Measurements from ENCODE around the gene KRTCAP2. TPM values are rescaled to one million over a fixed set of nuclear protein-coding genes. Genes with fewer than 3 reads are reported as not detected.

Gene KRTCAP2
- total RNA-seq, 1 experiment from 2014 or later: 179 TPM

DNA sequence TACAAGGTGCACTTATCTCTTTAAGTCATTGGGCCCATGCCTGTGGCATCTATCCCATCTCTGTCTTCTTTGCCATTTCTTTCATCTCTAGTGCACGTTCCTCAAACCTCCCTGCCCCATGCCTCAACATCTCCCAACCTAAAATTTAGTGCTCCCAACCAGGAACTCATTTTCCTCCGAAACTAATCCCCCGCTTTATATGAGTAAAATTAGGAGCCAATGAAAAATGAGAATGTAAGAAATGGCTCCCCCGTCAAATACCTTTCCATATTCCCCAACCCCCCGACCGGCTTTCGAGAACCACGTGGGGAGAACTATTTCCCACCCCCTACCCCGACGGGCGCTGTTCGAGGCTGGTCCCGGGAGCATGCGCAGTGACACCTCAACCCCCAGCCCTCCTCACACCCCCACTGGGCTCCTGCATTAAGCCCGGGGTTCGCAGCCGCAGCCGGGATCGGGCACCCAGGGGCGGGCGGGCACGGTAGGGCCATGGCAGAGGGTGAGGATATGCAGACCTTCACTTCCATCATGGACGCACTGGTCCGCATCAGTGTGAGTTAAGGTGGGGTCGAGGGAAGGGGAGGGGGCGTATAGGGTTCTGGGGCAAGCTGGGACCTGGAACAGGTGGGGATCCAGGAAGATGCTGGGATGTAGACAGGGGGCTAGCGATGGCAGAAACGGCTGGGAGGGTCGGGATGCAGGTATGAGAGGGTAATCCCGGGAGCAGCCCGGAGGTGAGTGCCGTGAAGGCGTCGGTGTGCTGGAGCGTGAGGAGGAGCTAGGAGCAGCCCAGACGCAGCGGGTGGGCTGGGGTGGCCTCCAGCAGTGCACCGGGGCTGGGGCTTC is 597 bp upstream of the KRTCAP2 start, which contains the start of gene TRIM46:
TRIM46 (plus strand) TSS at position 372 of the 846 bp plus-strand sequence; CDS start at position 490, 118 bp downstream.
- intact Hi-C loops (cut with micrococcal nuclease; ENCODE audit: unreplicated experiment): loop anchor here (10.0 kb wide), 2 partner anchors 151 to 421 kb away; partner anchors contain the start of gene RUSC1
- BruUV-seq (replicated peaks): no TSS peak
- peaks cover 24% of the 10 kb centered on the region for H3K4me1 ChIP-seq (ENCODE audit: insufficient read depth, low read length, poor library complexity, severe bottlenecking)
- H3K36me3 ChIP-seq (ENCODE audit: insufficient read depth, low read length, poor library complexity, severe bottlenecking): peaks cover 11% of the 10 kb centered on the region
- peak within 1 kb of the TSS; percentile 86 for H3K4me3 ChIP-seq (ENCODE audit: low read depth, low read length, poor library complexity, severe bottlenecking)
- no peak for TF ChIP-seq EZH2 (IDR thresholded peaks at IDR 0.05; ENCODE audit: borderline replicate concordance, low read depth, low read length, poor library complexity, severe bottlenecking)
- TF ChIP-seq, protein P1, sequence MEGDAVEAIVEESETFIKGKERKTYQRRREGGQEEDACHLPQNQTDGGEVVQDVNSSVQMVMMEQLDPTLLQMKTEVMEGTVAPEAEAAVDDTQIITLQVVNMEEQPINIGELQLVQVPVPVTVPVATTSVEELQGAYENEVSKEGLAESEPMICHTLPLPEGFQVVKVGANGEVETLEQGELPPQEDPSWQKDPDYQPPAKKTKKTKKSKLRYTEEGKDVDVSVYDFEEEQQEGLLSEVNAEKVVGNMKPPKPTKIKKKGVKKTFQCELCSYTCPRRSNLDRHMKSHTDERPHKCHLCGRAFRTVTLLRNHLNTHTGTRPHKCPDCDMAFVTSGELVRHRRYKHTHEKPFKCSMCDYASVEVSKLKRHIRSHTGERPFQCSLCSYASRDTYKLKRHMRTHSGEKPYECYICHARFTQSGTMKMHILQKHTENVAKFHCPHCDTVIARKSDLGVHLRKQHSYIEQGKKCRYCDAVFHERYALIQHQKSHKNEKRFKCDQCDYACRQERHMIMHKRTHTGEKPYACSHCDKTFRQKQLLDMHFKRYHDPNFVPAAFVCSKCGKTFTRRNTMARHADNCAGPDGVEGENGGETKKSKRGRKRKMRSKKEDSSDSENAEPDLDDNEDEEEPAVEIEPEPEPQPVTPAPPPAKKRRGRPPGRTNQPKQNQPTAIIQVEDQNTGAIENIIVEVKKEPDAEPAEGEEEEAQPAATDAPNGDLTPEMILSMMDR (conservative IDR thresholded peaks at IDR 0.05; ENCODE audit: low read depth, low read length): peak; percentile 15; the same call in 1 of the 2 replicates
- ChIA-PET POLR2A (ENCODE audit: low non-redundant PET) (no interaction called here), CTCF (interaction anchor here (0.6 to 3.9 kb wide), 9 partner anchors 20 to 189 kb away, joined by 3 to 45 read pairs (median 3); no protein-coding TSS in a partner anchor)
- DNase-seq (ENCODE audit: low spot score): peak; percentile 86
- no peaks in the 10 kb centered on the region for H3K27me3 ChIP-seq (replicated peaks; ENCODE audit: insufficient read depth, low read depth, low read length, poor library complexity)
- no peaks in the 10 kb centered on the region for H3K9me3 ChIP-seq (ENCODE audit: low read depth, low read length, poor library complexity, severe bottlenecking)
- peak within 1 kb of the TSS; percentile 90 for H3K27ac ChIP-seq (ENCODE audit: low read depth, low read length, poor library complexity, severe bottlenecking)

DNA sequence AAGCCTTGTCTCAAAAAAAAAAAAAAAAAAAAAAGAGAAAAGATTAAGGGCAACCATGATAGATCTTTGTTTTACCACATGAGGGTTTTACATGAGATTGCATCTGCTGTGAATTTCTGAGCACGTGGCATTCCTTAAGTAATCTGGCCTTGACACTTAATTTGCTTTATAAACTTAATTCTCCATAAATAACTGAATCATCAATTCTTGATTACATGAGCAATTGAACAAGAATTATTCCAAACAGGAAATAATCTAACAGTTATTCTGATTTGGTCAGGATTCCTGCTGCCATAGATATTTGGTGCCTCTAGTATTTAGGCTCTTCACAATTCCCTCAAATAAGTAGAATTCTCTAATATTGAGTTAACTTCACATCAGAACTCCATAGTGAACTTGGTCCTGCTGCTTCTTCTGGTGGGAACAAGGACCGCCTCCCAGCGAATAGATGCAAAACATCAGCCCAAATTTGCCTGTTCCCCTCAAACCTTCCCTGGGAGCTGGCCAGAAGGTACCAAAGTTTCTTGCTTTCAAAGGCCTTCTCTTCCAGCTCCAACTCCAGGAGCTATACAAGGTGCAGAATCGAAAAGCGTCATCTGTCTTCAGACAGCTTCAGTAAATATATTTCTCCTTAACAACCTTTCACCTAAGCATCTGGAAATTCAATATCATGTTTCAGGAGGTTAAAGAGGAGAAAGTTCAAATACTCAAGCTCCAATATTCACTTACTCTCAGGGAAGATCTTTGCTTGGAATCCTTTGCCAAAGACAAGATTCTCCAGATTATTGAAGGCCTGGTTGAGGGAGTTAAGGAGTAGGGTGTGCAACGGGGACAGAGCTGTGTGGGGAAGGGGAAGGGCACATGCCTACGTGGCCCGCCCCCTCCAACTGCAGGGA is 1.0 kb downstream of the KRTCAP2 start:
- peak overlapping the region; percentile 90 for H3K27ac ChIP-seq (ENCODE audit: low read depth, low read length, poor library complexity, severe bottlenecking)
- peak overlapping the region; percentile 86 for H3K4me3 ChIP-seq (ENCODE audit: low read depth, low read length, poor library complexity, severe bottlenecking)
- no peaks in the 10 kb centered on the region for H3K27me3 ChIP-seq (replicated peaks; ENCODE audit: insufficient read depth, low read depth, low read length, poor library complexity)
- CTCF ChIA-PET: interaction anchor here (0.5 to 3.8 kb wide), 4 partner anchors 35 to 407 kb away, joined by 3 to 45 read pairs (median 6); no protein-coding TSS in a partner anchor
- H3K9me3 ChIP-seq (ENCODE audit: low read depth, low read length, poor library complexity, severe bottlenecking): no peaks in the 10 kb centered on the region
- peaks cover 24% of the 10 kb centered on the region for H3K4me1 ChIP-seq (ENCODE audit: insufficient read depth, low read length, poor library complexity, severe bottlenecking)
- intact Hi-C loops (cut with micrococcal nuclease; ENCODE audit: unreplicated experiment): loop anchor here (10.0 kb wide), 2 partner anchors 153 to 423 kb away; partner anchors contain the start of gene RUSC1
- TF ChIP-seq, protein P1 (conservative IDR thresholded peaks at IDR 0.05; ENCODE audit: low read depth, low read length): no peak
- no peak for TF ChIP-seq EZH2 (IDR thresholded peaks at IDR 0.05; ENCODE audit: borderline replicate concordance, low read depth, low read length, poor library complexity, severe bottlenecking)
- peaks cover 7% of the 10 kb centered on the region for H3K36me3 ChIP-seq (ENCODE audit: insufficient read depth, low read length, poor library complexity, severe bottlenecking)
- POLR2A ChIA-PET (ENCODE audit: low non-redundant PET): no interaction called here
- DNase-seq (ENCODE audit: low spot score): no peak
- no TSS peak for BruUV-seq (replicated peaks)

DNA sequence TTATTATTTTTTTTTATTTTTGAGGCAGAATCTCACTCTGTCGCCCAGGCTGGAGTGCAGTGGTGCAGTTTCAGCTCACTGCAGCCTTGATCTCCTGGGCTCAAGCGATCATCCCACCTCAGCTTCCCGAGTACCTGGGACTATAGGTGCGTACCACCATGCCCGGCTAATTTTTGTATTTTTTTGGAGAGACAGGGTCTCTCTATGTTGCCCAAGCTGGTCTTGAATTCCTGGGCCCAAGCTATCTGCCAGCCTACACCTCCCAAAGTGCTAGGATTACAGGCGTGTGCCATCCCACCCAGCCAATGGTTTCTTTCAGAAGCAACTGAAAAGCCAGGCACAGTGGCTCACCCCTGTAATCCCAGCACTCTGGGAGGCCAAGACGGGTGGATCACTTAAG is 2.3 kb downstream of the KRTCAP2 start:
- intact Hi-C loops (cut with micrococcal nuclease; ENCODE audit: unreplicated experiment): loop anchor here (10.0 kb wide), 2 partner anchors 154 to 424 kb away; partner anchors contain the start of gene RUSC1
- TF ChIP-seq, protein P1 (conservative IDR thresholded peaks at IDR 0.05; ENCODE audit: low read depth, low read length): no peak
- no peak for TF ChIP-seq EZH2 (IDR thresholded peaks at IDR 0.05; ENCODE audit: borderline replicate concordance, low read depth, low read length, poor library complexity, severe bottlenecking)
- Histone ChIP-seq H3K9me3 (ENCODE audit: low read depth, low read length, poor library complexity, severe bottlenecking) (no peaks in the 10 kb centered on the region), H3K4me1 (ENCODE audit: insufficient read depth, low read length, poor library complexity, severe bottlenecking) (peaks cover 29% of the 10 kb centered on the region), H3K27ac (ENCODE audit: low read depth, low read length, poor library complexity, severe bottlenecking) (no peak overlapping the region), H3K27me3 (replicated peaks; ENCODE audit: insufficient read depth, low read depth, low read length, poor library complexity) (no peaks in the 10 kb centered on the region), H3K36me3 (ENCODE audit: insufficient read depth, low read length, poor library complexity, severe bottlenecking) (peaks cover 7% of the 10 kb centered on the region), H3K4me3 (ENCODE audit: low read depth, low read length, poor library complexity, severe bottlenecking) (no peak overlapping the region)
- POLR2A ChIA-PET (ENCODE audit: low non-redundant PET): interaction anchor here (0.7 kb wide), 1 partner anchor 538 kb away, joined by 5 read pairs; no protein-coding TSS in a partner anchor
- DNase-seq (ENCODE audit: low spot score): no peak
- no TSS peak for BruUV-seq (replicated peaks)
- CTCF ChIA-PET: interaction anchor here (0.5 to 5.3 kb wide), 3 partner anchors 23 to 80 kb away, joined by 15 to 89 read pairs (median 45); no protein-coding TSS in a partner anchor

Measured in A673 (cell line).